Measurements from ENCODE around the gene ZNF77. TPM values are rescaled to one million over a fixed set of nuclear protein-coding genes. Genes with fewer than 3 reads are reported as not detected.

The ZNF77 gene
- total RNA-seq, 2 experiments from 2014 or later: 5.4 to 6.8 TPM

GRCh38 chr19:2982561-2982960 lies 37.8 kb upstream of the ZNF77 start:
- intact Hi-C loops (cut with micrococcal nuclease; ENCODE audit: unreplicated experiment): no loop called here
- no peaks in the 10 kb centered on the region for H3K9me3 ChIP-seq (ENCODE audit: low read length)
- peaks cover 24% of the 10 kb centered on the region for H3K4me1 ChIP-seq (ENCODE audit: insufficient read depth, low read length, poor library complexity, severe bottlenecking)
- H4K20me1 ChIP-seq (ENCODE audit: insufficient read depth, low read length): no peaks in the 10 kb centered on the region
- TF ChIP-seq EZH2phosphoT487 (IDR thresholded peaks at IDR 0.05; ENCODE audit: borderline replicate concordance, low read depth, low read length) (no peak), CTCF (conservative IDR thresholded peaks at IDR 0.05; ENCODE audit: low read length) (no peak)
- no peaks in the 10 kb centered on the region for H3K9me2 ChIP-seq (ENCODE audit: insufficient read depth, low read length)
- ChIA-PET POLR2A (no interaction called here), CTCF (ENCODE audit: unreplicated experiment) (no interaction called here)
- BruUV-seq (replicated peaks): no TSS peak
- no peak overlapping the region for H3K4me3 ChIP-seq (ENCODE audit: low read depth, low read length, poor library complexity, severe bottlenecking)
- no peak for DNase-seq (ENCODE audit: low spot score)
- H3K4me2 ChIP-seq (ENCODE audit: low read length): no peak overlapping the region
- H2AFZ ChIP-seq (ENCODE audit: low read length): no peak overlapping the region
- no peak overlapping the region for H3K27ac ChIP-seq (ENCODE audit: low read depth, low read length, poor library complexity, severe bottlenecking)
- no peaks in the 10 kb centered on the region for H3K36me3 ChIP-seq (ENCODE audit: insufficient read depth, low read length)
- no peaks in the 10 kb centered on the region for H3K79me2 ChIP-seq (ENCODE audit: insufficient read depth, low read depth, low read length)

GRCh38 chr19:2981898-2982297 lies 37.1 kb upstream of the ZNF77 start:
- no peaks in the 10 kb centered on the region for H4K20me1 ChIP-seq (ENCODE audit: insufficient read depth, low read length)
- no peaks in the 10 kb centered on the region for H3K36me3 ChIP-seq (ENCODE audit: insufficient read depth, low read length)
- no peak for DNase-seq (ENCODE audit: low spot score)
- no peaks in the 10 kb centered on the region for H3K9me2 ChIP-seq (ENCODE audit: insufficient read depth, low read length)
- H3K79me2 ChIP-seq (ENCODE audit: insufficient read depth, low read depth, low read length): no peaks in the 10 kb centered on the region
- H3K27ac ChIP-seq (ENCODE audit: low read depth, low read length, poor library complexity, severe bottlenecking): no peak overlapping the region
- intact Hi-C loops (cut with micrococcal nuclease; ENCODE audit: unreplicated experiment): no loop called here
- H3K9me3 ChIP-seq (ENCODE audit: low read length): no peaks in the 10 kb centered on the region
- H3K4me3 ChIP-seq (ENCODE audit: low read depth, low read length, poor library complexity, severe bottlenecking): no peak overlapping the region
- H3K4me2 ChIP-seq (ENCODE audit: low read length): no peak overlapping the region
- no TSS peak for BruUV-seq (replicated peaks)
- no peak for TF ChIP-seq EZH2phosphoT487 (IDR thresholded peaks at IDR 0.05; ENCODE audit: borderline replicate concordance, low read depth, low read length)
- no peak for TF ChIP-seq CTCF (conservative IDR thresholded peaks at IDR 0.05; ENCODE audit: low read length)
- peaks cover 24% of the 10 kb centered on the region for H3K4me1 ChIP-seq (ENCODE audit: insufficient read depth, low read length, poor library complexity, severe bottlenecking)
- POLR2A ChIA-PET: no interaction called here
- CTCF ChIA-PET (ENCODE audit: unreplicated experiment): no interaction called here
- H2AFZ ChIP-seq (ENCODE audit: low read length): no peak overlapping the region

- Histone ChIP-seq H3K4me2 (ENCODE audit: low read length) (no peak overlapping the region), H3K4me1 (ENCODE audit: insufficient read depth, low read length, poor library complexity, severe bottlenecking) (peaks cover 46% of the 10 kb centered on the region), H2AFZ (ENCODE audit: low read length) (no peak overlapping the region), H3K27ac (ENCODE audit: low read depth, low read length, poor library complexity, severe bottlenecking) (no peak overlapping the region), H3K36me3 (ENCODE audit: insufficient read depth, low read length) (no peaks in the 10 kb centered on the region), H3K4me3 (ENCODE audit: low read depth, low read length, poor library complexity, severe bottlenecking) (no peak overlapping the region), H3K9me3 (ENCODE audit: low read length) (no peaks in the 10 kb centered on the region), H3K79me2 (ENCODE audit: insufficient read depth, low read depth, low read length) (no peaks in the 10 kb centered on the region), H4K20me1 (ENCODE audit: insufficient read depth, low read length) (no peaks in the 10 kb centered on the region), H3K9me2 (ENCODE audit: insufficient read depth, low read length) (no peaks in the 10 kb centered on the region)
- intact Hi-C loops (cut with micrococcal nuclease; ENCODE audit: unreplicated experiment): no loop called here
- no peak for DNase-seq (ENCODE audit: low spot score)
- TF ChIP-seq EZH2phosphoT487 (IDR thresholded peaks at IDR 0.05; ENCODE audit: borderline replicate concordance, low read depth, low read length) (no peak), CTCF (conservative IDR thresholded peaks at IDR 0.05; ENCODE audit: low read length) (no peak)
- CTCF ChIA-PET (ENCODE audit: unreplicated experiment): no interaction called here
- POLR2A ChIA-PET: no interaction called here
- BruUV-seq (replicated peaks): no TSS peak
These were observed 34.0 kb upstream of the ZNF77 start for GRCh38 chr19:2978772-2979171.
